Pericardium fibroblast (primary cell): ENCODE measurements around the gene DSEL. TPM values are rescaled to one million over a fixed set of nuclear protein-coding genes. Genes with fewer than 3 reads are reported as not detected.

Source experiments
- total RNA-seq: library from RNA; depleted of rRNA; stranded (reverse); fragments of >200 nt; gene quantifications from 2 replicates; pipeline ENCODE4 v1.2.3, GENCODE V29; 2015

Gene DSEL
- total RNA-seq: 23.8 and 32.3 TPM in 2 replicates

GRCh38 chr18:67516539-67517443 is at the start of gene DSEL:
DSEL (minus strand) TSS chr18:67516720; CDS start chr18:67514608, 2,112 bp downstream.

